Neural progenitor cell (in vitro differentiated cells): ENCODE results near the gene DVL1. TPM values are rescaled to one million over a fixed set of nuclear protein-coding genes. Genes with fewer than 3 reads are reported as not detected.

Source experiments
- DNase-seq: peaks from one replicate; pipeline ENCODE4 v3.0.0-alpha.2; 2016; ENCODE audit warnings: low spot score
- H2AFZ ChIP-seq: fragments of 200-600 bp; sonication (generic); replicated peaks from 2 replicates; pipeline ENCODE4 v1.6.1; 2016; ENCODE audit warnings: antibody characterized with exemption
- H3F3A ChIP-seq: fragments of 200-600 bp; sonication (generic); 2 replicates; pipeline ENCODE4 v1.6.1; 2016; ENCODE audit warnings: antibody characterized with exemption, low read depth
- H3K27ac ChIP-seq: fragments of 200-600 bp; sonication (generic); 2 replicates; pipeline ENCODE4 v1.5.1; 2016; ENCODE audit warnings: mild to moderate bottlenecking
- H3K27me3 ChIP-seq: fragments of 200-600 bp; sonication (generic); 2 replicates; pipeline ENCODE4 v1.6.1; 2016; ENCODE audit warnings: mild to moderate bottlenecking, moderate library complexity
- H3K36me3 ChIP-seq: fragments of 200-600 bp; sonication (generic); 2 replicates; pipeline ENCODE4 v1.5.1; 2016
- H3K4me1 ChIP-seq: fragments of 200-600 bp; sonication (generic); 2 replicates; pipeline ENCODE4 v1.6.1; 2016; ENCODE audit warnings: mixed run types
- H3K4me2 ChIP-seq: fragments of 200-600 bp; sonication (generic); 2 replicates; pipeline ENCODE4 v1.6.1; 2016
- H3K4me3 ChIP-seq: fragments of 200-600 bp; sonication (generic); 2 replicates; pipeline ENCODE4 v1.5.1; 2016
- H3K79me2 ChIP-seq: fragments of 200-600 bp; sonication (generic); 2 replicates; pipeline ENCODE4 v1.6.1; 2016; ENCODE audit warnings: low read depth
- H3K9ac ChIP-seq: fragments of 200-600 bp; sonication (generic); 2 replicates; pipeline ENCODE4 v1.6.1; 2016
- H3K9me3 ChIP-seq: fragments of 200-600 bp; sonication (generic); 2 replicates; pipeline ENCODE4 v1.5.1; 2016; ENCODE audit warnings: low read depth
- H4K20me1 ChIP-seq: fragments of 200-600 bp; sonication (generic); 2 replicates; pipeline ENCODE4 v1.6.1; 2016; ENCODE audit warnings: low read depth
- H3K27ac Mint-ChIP-seq: 3 replicates; pipeline ENCODE4 v1.8.0; 2021; ENCODE audit warnings: mixed read lengths
- H3K27me3 Mint-ChIP-seq: 2 replicates; pipeline ENCODE4 v1.8.0; 2022; ENCODE audit warnings: low read depth, mild to moderate bottlenecking, inconsistent platforms, moderate library complexity, mixed read lengths; ENCODE audit not compliant: insufficient read depth
- H3K36me3 Mint-ChIP-seq: 3 replicates; pipeline ENCODE4 v1.8.0; 2021; ENCODE audit warnings: mixed read lengths
- H3K4me1 Mint-ChIP-seq: 3 replicates; pipeline ENCODE4 v1.8.0; 2021; ENCODE audit warnings: mixed read lengths
- H3K4me3 Mint-ChIP-seq: 3 replicates; pipeline ENCODE4 v1.8.0; 2021; ENCODE audit warnings: mild to moderate bottlenecking, moderate library complexity, mixed read lengths
- H3K9me3 Mint-ChIP-seq: 3 replicates; pipeline ENCODE4 v1.8.0; 2020; ENCODE audit warnings: mixed read lengths
- EZH2 ChIP-seq: fragments of 200-600 bp; sonication (generic); IDR thresholded peaks from 2 replicates; pipeline ENCODE4 v1.6.1; 2017; ENCODE audit warnings: antibody characterized with exemption, mild to moderate bottlenecking, moderate library complexity
- EZH2phosphoT487 ChIP-seq: fragments of 200-600 bp; sonication (generic); IDR thresholded peaks from 2 replicates; pipeline ENCODE4 v1.6.1; 2017; ENCODE audit warnings: antibody characterized with exemption
- total RNA-seq: library from RNA; depleted of rRNA; stranded (reverse); fragments of >200 nt; gene quantifications from 2 replicates; pipeline ENCODE4 v1.2.3, GENCODE V29; 2015; ENCODE audit warnings: low replicate concordance
- TF ChIP-seq, protein P1 (sequence below): fragments of 200-600 bp; sonication (generic); IDR thresholded peaks from 2 replicates; pipeline ENCODE4 v1.5.1; 2017; ENCODE audit warnings: antibody characterized with exemption, mild to moderate bottlenecking

Gene DVL1
- total RNA-seq, 1 donor from 2014 or later, result 14.5 TPM

- Histone ChIP-seq H2AFZ (no peak overlapping the region), H3K4me1 (no peaks in the 10 kb centered on the region), H3F3A (peaks cover 12% of the 10 kb centered on the region), H3K36me3 (no peaks in the 10 kb centered on the region), H3K4me2 (no peak overlapping the region), H3K27ac (no peak overlapping the region), H4K20me1 (peaks cover 48% of the 10 kb centered on the region), H3K9me3 (no peaks in the 10 kb centered on the region), H3K79me2 (no peaks in the 10 kb centered on the region), H3K4me3 (no peak overlapping the region), H3K9ac (no peak overlapping the region), H3K27me3 (no peaks in the 10 kb centered on the region)
- TF ChIP-seq, protein P1, sequence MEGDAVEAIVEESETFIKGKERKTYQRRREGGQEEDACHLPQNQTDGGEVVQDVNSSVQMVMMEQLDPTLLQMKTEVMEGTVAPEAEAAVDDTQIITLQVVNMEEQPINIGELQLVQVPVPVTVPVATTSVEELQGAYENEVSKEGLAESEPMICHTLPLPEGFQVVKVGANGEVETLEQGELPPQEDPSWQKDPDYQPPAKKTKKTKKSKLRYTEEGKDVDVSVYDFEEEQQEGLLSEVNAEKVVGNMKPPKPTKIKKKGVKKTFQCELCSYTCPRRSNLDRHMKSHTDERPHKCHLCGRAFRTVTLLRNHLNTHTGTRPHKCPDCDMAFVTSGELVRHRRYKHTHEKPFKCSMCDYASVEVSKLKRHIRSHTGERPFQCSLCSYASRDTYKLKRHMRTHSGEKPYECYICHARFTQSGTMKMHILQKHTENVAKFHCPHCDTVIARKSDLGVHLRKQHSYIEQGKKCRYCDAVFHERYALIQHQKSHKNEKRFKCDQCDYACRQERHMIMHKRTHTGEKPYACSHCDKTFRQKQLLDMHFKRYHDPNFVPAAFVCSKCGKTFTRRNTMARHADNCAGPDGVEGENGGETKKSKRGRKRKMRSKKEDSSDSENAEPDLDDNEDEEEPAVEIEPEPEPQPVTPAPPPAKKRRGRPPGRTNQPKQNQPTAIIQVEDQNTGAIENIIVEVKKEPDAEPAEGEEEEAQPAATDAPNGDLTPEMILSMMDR, result no peak
- TF ChIP-seq EZH2phosphoT487 (no peak), EZH2 (no peak)
- no peaks in the 10 kb centered on the region for H3K9me3 Mint-ChIP-seq
- DNase-seq, result no peak
- H3K4me3 Mint-ChIP-seq, result no peak overlapping the region
- no peak overlapping the region for H3K27ac Mint-ChIP-seq
- peaks cover 10% of the 10 kb centered on the region for H3K36me3 Mint-ChIP-seq
- H3K27me3 Mint-ChIP-seq, result peaks cover 9% of the 10 kb centered on the region
- H3K4me1 Mint-ChIP-seq, result no peaks in the 10 kb centered on the region
These were observed 11.4 kb downstream of the DVL1 start for GRCh38 chr1:1337793-1338147.

GRCh38 chr1:1336931-1337792 lies 12.1 kb downstream of the DVL1 start:
- Histone ChIP-seq H3K36me3 (no peaks in the 10 kb centered on the region), H4K20me1 (peaks cover 48% of the 10 kb centered on the region), H3K27me3 (no peaks in the 10 kb centered on the region), H3K27ac (no peak overlapping the region), H3K79me2 (no peaks in the 10 kb centered on the region), H3K4me2 (no peak overlapping the region), H3K9me3 (no peaks in the 10 kb centered on the region), H2AFZ (no peak overlapping the region), H3F3A (peaks cover 12% of the 10 kb centered on the region), H3K4me3 (no peak overlapping the region), H3K9ac (no peak overlapping the region), H3K4me1 (no peaks in the 10 kb centered on the region)
- Mint-ChIP-seq H3K36me3 (peaks cover 10% of the 10 kb centered on the region), H3K27me3 (peaks cover 9% of the 10 kb centered on the region), H3K4me3 (no peak overlapping the region), H3K4me1 (no peaks in the 10 kb centered on the region), H3K27ac (no peak overlapping the region), H3K9me3 (no peaks in the 10 kb centered on the region)
- TF ChIP-seq EZH2, result no peak
- TF ChIP-seq, protein P1, result no peak
- no peak for TF ChIP-seq EZH2phosphoT487
- no peak for DNase-seq

GRCh38 chr1:1336446-1336845 lies 12.8 kb downstream of the DVL1 start:
- Histone ChIP-seq H3F3A (peaks cover 12% of the 10 kb centered on the region), H3K9ac (no peak overlapping the region), H3K79me2 (no peaks in the 10 kb centered on the region), H3K4me2 (no peak overlapping the region), H4K20me1 (peaks cover 54% of the 10 kb centered on the region), H3K4me1 (no peaks in the 10 kb centered on the region), H3K36me3 (no peaks in the 10 kb centered on the region), H3K27me3 (no peaks in the 10 kb centered on the region), H3K9me3 (no peaks in the 10 kb centered on the region), H2AFZ (no peak overlapping the region), H3K27ac (no peak overlapping the region), H3K4me3 (no peak overlapping the region)
- H3K4me3 Mint-ChIP-seq, result no peak overlapping the region
- H3K36me3 Mint-ChIP-seq, result peaks cover 9% of the 10 kb centered on the region
- TF ChIP-seq EZH2, result no peak
- TF ChIP-seq, protein P1, result no peak
- TF ChIP-seq EZH2phosphoT487, result no peak
- DNase-seq, result no peak
- peaks cover 9% of the 10 kb centered on the region for H3K27me3 Mint-ChIP-seq
- H3K9me3 Mint-ChIP-seq, result no peaks in the 10 kb centered on the region
- H3K4me1 Mint-ChIP-seq, result no peaks in the 10 kb centered on the region
- H3K27ac Mint-ChIP-seq, result no peak overlapping the region
